DOHH2 (cell line): ENCODE measurements around the gene KRTAP12-1.

Experiments
- H3F3A ChIP-seq: fragments of 200-600 bp; sonication (generic), shearing (Covaris generic); 2 replicates; pipeline ENCODE4 v1.6.0; 2016; ENCODE audit warnings: antibody characterized with exemption, mild to moderate bottlenecking; ENCODE audit not compliant: control insufficient read depth, insufficient read depth
- H3K27ac ChIP-seq: fragments of 200-600 bp; sonication (generic); 2 replicates; pipeline ENCODE4 v1.5.1; 2014; ENCODE audit warnings: low read depth, mild to moderate bottlenecking, low read length, moderate library complexity
- H3K27me3 ChIP-seq: fragments of 200-600 bp; sonication (generic); 2 replicates; pipeline ENCODE4 v1.6.1; 2014; ENCODE audit warnings: mild to moderate bottlenecking, low read length, mixed read lengths; ENCODE audit not compliant: control insufficient read depth
- H3K36me3 ChIP-seq: fragments of 200-600 bp; sonication (generic); 2 replicates; pipeline ENCODE4 v1.6.1; 2014; ENCODE audit warnings: mild to moderate bottlenecking, low read length, moderate library complexity, mixed read lengths; ENCODE audit not compliant: control insufficient read depth
- H3K4me1 ChIP-seq: fragments of 200-600 bp; sonication (generic); 2 replicates; pipeline ENCODE4 v1.6.1; 2014; ENCODE audit warnings: mild to moderate bottlenecking, low read length, mixed read lengths; ENCODE audit not compliant: control insufficient read depth
- H3K4me2 ChIP-seq: fragments of 200-600 bp; sonication (generic); 2 replicates; pipeline ENCODE4 v1.6.0; 2014; ENCODE audit warnings: mild to moderate bottlenecking, low read length, moderate library complexity
- H3K4me3 ChIP-seq: fragments of 200-600 bp; sonication (generic); 2 replicates; pipeline ENCODE4 v1.5.1; 2014; ENCODE audit warnings: mild to moderate bottlenecking, low read length, mixed read lengths
- H3K79me2 ChIP-seq: fragments of 200-600 bp; sonication (generic); 2 replicates; pipeline ENCODE4 v1.6.1; 2014; ENCODE audit warnings: mild to moderate bottlenecking, low read length, mixed read lengths; ENCODE audit not compliant: control insufficient read depth
- H3K9me2 ChIP-seq: fragments of 200-600 bp; sonication (generic); replicated peaks from 2 replicates; pipeline ENCODE4 v1.6.1; 2014; ENCODE audit warnings: mild to moderate bottlenecking, low read length, mixed read lengths; ENCODE audit not compliant: control insufficient read depth
- H3K9me3 ChIP-seq: fragments of 200-600 bp; sonication (generic); 2 replicates; pipeline ENCODE4 v1.6.1; 2014; ENCODE audit warnings: antibody characterized with exemption, low read length, mixed read lengths; ENCODE audit not compliant: control insufficient read depth, insufficient read depth
- H4K20me1 ChIP-seq: fragments of 200-600 bp; sonication (generic); 2 replicates; pipeline ENCODE4 v1.6.0; 2014; ENCODE audit warnings: low read depth, mild to moderate bottlenecking, antibody characterized with exemption, low read length, moderate library complexity; ENCODE audit not compliant: control insufficient read depth, insufficient read depth
- EZH2phosphoT487 ChIP-seq: fragments of 200-600 bp; sonication (generic); IDR thresholded peaks from 2 replicates; pipeline ENCODE4 v1.6.1; 2017; ENCODE audit warnings: borderline replicate concordance, mild to moderate bottlenecking, antibody characterized with exemption, low read length, moderate library complexity, mixed read lengths
- TF ChIP-seq, protein P1 (sequence below): fragments of 200-600 bp; sonication (generic); IDR thresholded peaks from one replicate; pipeline ENCODE4 v1.5.1; 2014; ENCODE audit warnings: antibody characterized with exemption, mild to moderate bottlenecking, low read depth, low read length; ENCODE audit not compliant: poor library complexity, severe bottlenecking

KRTAP12-1 gene

DNA sequence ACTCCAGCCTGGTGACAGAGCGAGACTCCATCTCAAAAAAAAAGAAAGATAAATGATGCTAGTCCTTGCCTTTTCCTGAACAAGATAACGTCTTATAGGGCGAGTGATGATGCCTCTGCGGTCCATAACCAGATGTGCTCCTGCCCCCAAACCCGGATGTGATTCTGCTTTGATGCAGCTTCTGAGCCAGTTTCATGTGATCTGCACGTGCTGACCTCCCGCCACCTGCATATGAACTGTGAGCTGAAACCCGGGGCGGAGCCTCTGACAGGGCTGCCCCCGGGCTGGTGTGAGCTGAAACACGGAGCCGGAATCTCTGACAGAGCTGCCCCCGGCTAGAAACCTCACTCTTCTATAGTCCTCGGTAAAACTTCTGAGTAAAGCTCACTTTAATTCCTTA is 28.8 kb downstream of the KRTAP12-1 start:
- H3K27ac ChIP-seq, result no peak overlapping the region
- H3K27me3 ChIP-seq, result no peaks in the 10 kb centered on the region
- no peak overlapping the region for H3K4me2 ChIP-seq

DNA sequence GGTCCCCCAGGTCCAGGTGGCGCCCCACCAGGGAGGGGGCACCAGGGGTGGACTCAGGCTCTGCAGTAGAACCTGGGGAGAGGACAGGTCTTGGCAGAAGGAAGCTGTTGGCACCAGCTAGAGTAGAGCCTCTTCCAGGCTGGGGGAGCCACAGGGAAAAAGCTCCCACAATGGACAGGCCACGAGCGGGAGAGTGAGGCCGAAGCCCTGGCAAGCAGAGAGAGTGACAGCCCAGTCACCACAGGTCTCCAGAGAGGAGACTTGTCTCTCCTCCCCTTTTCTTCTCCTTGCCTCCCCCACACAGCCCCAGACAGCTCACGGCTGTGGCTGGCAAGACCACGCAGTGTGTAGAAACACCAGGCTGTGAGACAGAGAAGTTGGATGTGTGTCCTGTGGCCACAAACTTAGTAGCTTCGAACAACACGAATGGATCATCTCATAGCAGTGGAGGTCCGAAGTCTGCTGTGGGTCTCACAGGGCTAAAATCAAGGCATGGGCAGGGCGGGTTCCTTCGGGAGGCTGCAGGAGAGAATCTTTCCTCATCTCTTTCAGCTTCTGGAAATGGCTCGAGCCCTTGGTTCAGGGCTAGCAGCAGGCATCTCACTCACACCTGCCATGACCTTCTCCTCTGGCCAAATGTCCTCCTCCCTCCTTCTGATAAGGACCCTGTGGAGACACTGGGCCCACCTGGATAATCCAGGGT is 30.8 kb downstream of the KRTAP12-1 start:
- no peaks in the 10 kb centered on the region for H4K20me1 ChIP-seq

More for the DNA sequence above, 28.8 kb downstream of the KRTAP12-1 start:
- H3K79me2 ChIP-seq, result no peaks in the 10 kb centered on the region
- no peaks in the 10 kb centered on the region for H3F3A ChIP-seq
- TF ChIP-seq, protein P1, sequence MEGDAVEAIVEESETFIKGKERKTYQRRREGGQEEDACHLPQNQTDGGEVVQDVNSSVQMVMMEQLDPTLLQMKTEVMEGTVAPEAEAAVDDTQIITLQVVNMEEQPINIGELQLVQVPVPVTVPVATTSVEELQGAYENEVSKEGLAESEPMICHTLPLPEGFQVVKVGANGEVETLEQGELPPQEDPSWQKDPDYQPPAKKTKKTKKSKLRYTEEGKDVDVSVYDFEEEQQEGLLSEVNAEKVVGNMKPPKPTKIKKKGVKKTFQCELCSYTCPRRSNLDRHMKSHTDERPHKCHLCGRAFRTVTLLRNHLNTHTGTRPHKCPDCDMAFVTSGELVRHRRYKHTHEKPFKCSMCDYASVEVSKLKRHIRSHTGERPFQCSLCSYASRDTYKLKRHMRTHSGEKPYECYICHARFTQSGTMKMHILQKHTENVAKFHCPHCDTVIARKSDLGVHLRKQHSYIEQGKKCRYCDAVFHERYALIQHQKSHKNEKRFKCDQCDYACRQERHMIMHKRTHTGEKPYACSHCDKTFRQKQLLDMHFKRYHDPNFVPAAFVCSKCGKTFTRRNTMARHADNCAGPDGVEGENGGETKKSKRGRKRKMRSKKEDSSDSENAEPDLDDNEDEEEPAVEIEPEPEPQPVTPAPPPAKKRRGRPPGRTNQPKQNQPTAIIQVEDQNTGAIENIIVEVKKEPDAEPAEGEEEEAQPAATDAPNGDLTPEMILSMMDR, result no peak
- TF ChIP-seq EZH2phosphoT487, result no peak
- no peaks in the 10 kb centered on the region for H3K9me2 ChIP-seq
- no peaks in the 10 kb centered on the region for H3K9me3 ChIP-seq
- no peaks in the 10 kb centered on the region for H3K36me3 ChIP-seq
- H3K4me3 ChIP-seq, result no peak overlapping the region
- no peaks in the 10 kb centered on the region for H3K4me1 ChIP-seq
- no peaks in the 10 kb centered on the region for H4K20me1 ChIP-seq

DNA sequence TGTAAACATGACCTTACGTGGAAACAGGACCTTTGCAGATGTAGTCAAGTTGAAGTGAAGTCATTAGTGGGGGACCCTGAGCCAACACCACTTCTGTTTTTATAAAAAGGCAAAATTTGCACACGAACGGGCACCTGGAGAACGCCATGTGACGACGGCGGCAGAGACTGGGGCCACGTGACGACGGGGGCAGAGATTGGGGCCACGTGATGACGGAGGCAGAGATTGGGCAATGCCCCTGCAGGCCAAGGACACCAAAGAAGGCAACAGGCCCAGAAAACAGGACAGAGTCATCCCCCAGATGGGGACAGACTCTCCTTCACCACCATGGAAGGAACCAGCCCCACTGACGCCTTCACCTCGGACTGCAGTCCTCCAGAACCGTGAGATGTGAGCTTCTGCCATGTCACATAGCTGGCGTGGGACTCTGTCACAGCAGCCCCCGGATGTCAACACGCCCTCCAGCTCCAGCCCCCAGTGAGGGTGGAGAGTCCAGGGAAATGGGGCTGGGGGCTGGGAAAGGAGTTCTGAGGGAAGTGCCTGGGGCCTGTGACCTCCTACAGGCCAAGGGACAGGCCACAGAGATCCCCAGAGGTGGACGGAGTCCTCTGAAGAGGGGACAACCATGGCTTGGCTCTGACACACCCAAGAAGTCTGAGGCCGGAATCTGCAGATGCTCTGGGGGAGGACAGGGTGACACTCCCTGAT is 31.5 kb downstream of the KRTAP12-1 start:
- Histone ChIP-seq H3K4me2 (no peak overlapping the region), H3K9me2 (no peaks in the 10 kb centered on the region), H4K20me1 (no peaks in the 10 kb centered on the region), H3K9me3 (no peaks in the 10 kb centered on the region), H3K4me1 (no peaks in the 10 kb centered on the region), H3K4me3 (no peak overlapping the region), H3K27me3 (no peaks in the 10 kb centered on the region), H3K36me3 (no peaks in the 10 kb centered on the region), H3K27ac (no peak overlapping the region), H3F3A (no peaks in the 10 kb centered on the region), H3K79me2 (no peaks in the 10 kb centered on the region)
- no peak for TF ChIP-seq EZH2phosphoT487
- TF ChIP-seq, protein P1, result no peak

More for the DNA sequence above, 30.8 kb downstream of the KRTAP12-1 start:
- Histone ChIP-seq H3K4me1 (no peaks in the 10 kb centered on the region), H3K4me3 (no peak overlapping the region), H3K9me2 (no peaks in the 10 kb centered on the region), H3K9me3 (no peaks in the 10 kb centered on the region), H3K4me2 (no peak overlapping the region), H3K79me2 (no peaks in the 10 kb centered on the region), H3K27ac (no peak overlapping the region), H3K27me3 (no peaks in the 10 kb centered on the region), H3K36me3 (no peaks in the 10 kb centered on the region), H3F3A (no peaks in the 10 kb centered on the region)
- TF ChIP-seq, protein P1, result no peak
- no peak for TF ChIP-seq EZH2phosphoT487
